Loucy (cell line): ENCODE measurements around the gene MAP1S.

ENCODE experiments used
- EZH2phosphoT487 ChIP-seq: fragments of 200-600 bp; IDR thresholded peaks from 2 replicates; pipeline ENCODE4 v1.6.1; 2018; ENCODE audit warnings: antibody characterized with exemption, mild to moderate bottlenecking, moderate library complexity, borderline replicate concordance
- TF ChIP-seq, protein P1 (sequence below): fragments of 200-600 bp; sonication (generic); conservative IDR thresholded peaks from 2 replicates; pipeline ENCODE4 v1.5.1; 2014; ENCODE audit warnings: mild to moderate bottlenecking, antibody characterized with exemption, low read length

DNA sequence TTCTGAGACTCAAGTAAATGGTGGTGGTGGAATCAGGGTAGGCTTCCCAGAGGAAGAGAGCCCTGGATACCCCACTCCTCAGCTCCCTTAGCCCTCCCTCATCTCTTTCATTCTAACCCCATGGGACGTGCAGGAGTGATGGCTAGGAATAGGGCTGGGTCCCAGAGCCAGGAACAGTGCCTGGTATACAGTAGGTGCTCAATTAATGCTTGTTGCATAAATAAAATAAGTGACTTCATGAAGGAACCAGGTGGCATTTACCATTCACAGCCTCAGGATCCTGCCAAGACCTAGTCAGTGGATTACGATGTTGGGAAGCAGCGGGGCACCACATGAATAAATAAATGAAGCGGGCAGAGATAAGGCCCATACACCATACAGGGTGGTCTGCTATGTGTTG lies 35.0 kb upstream of the MAP1S start:
- TF ChIP-seq, protein P1, sequence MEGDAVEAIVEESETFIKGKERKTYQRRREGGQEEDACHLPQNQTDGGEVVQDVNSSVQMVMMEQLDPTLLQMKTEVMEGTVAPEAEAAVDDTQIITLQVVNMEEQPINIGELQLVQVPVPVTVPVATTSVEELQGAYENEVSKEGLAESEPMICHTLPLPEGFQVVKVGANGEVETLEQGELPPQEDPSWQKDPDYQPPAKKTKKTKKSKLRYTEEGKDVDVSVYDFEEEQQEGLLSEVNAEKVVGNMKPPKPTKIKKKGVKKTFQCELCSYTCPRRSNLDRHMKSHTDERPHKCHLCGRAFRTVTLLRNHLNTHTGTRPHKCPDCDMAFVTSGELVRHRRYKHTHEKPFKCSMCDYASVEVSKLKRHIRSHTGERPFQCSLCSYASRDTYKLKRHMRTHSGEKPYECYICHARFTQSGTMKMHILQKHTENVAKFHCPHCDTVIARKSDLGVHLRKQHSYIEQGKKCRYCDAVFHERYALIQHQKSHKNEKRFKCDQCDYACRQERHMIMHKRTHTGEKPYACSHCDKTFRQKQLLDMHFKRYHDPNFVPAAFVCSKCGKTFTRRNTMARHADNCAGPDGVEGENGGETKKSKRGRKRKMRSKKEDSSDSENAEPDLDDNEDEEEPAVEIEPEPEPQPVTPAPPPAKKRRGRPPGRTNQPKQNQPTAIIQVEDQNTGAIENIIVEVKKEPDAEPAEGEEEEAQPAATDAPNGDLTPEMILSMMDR = no peak
- TF ChIP-seq EZH2phosphoT487 = no peak
